HepG2 (cell line): ENCODE measurements around the gene FKBP1A. TPM values are rescaled to one million over a fixed set of nuclear protein-coding genes. Genes with fewer than 3 reads are reported as not detected.
A peak's percentile ranks its signal among the peaks of the same experiment; 100 is the strongest.

Experiments used
- ADNP ChIP-seq: sonication (generic); formaldehyde crosslinking; IDR thresholded peaks from 2 replicates; pipeline ENCODE4 v1.4.0; 2020; ENCODE audit warnings: missing genetic modification reagents
- AKNA ChIP-seq: sonication (generic); formaldehyde crosslinking; IDR thresholded peaks from 2 replicates; pipeline ENCODE4 v1.4.0; 2020; ENCODE audit warnings: missing genetic modification reagents, borderline replicate concordance
- ARNT ChIP-seq: fragments of 450-650 bp; IDR thresholded peaks from 2 replicates; pipeline ENCODE4 v1.6.1; 2017
- BCL3 ChIP-seq: sonication (generic); formaldehyde crosslinking; IDR thresholded peaks from 2 replicates; pipeline ENCODE4 v1.5.1; 2020; ENCODE audit warnings: mild to moderate bottlenecking, missing genetic modification reagents, moderate library complexity
- NFAT5 ChIP-seq: sonication (generic); formaldehyde crosslinking; IDR thresholded peaks from 2 replicates; pipeline ENCODE4 v1.4.0; 2020; ENCODE audit warnings: missing genetic modification reagents
- PRMT3 ChIP-seq: sonication (generic); formaldehyde crosslinking; IDR thresholded peaks from 2 replicates; pipeline ENCODE4 v1.8.1; 2022; ENCODE audit warnings: low read depth, mild to moderate bottlenecking, moderate library complexity, missing genetic modification reagents, borderline replicate concordance
- SP5 ChIP-seq: IDR thresholded peaks from 2 replicates; pipeline ENCODE4 v1.6.1; 2016; ENCODE audit warnings: low read depth, borderline replicate concordance
- ZFP90 ChIP-seq: sonication (generic); formaldehyde crosslinking; IDR thresholded peaks from 2 replicates; pipeline ENCODE4 v1.8.0; 2022; ENCODE audit warnings: missing genetic modification reagents, mild to moderate bottlenecking, inconsistent platforms, borderline replicate concordance
- ZFX ChIP-seq: sonication (generic); formaldehyde crosslinking; IDR thresholded peaks from 2 replicates; pipeline ENCODE4 v1.4.0; 2020; ENCODE audit warnings: mild to moderate bottlenecking, low read depth, missing genetic modification reagents, moderate library complexity
- ZNF280B ChIP-seq: sonication (generic); formaldehyde crosslinking; IDR thresholded peaks from 2 replicates; pipeline ENCODE4 v1.5.0; 2020; ENCODE audit warnings: missing genetic modification reagents, mild to moderate bottlenecking, borderline replicate concordance
- ZNF350 ChIP-seq: sonication (generic); formaldehyde crosslinking; IDR thresholded peaks from 2 replicates; pipeline ENCODE4 v1.4.0; 2020; ENCODE audit warnings: mild to moderate bottlenecking, low read depth, missing genetic modification reagents, borderline replicate concordance
- ZNF441 ChIP-seq: sonication (generic); formaldehyde crosslinking; IDR thresholded peaks from 2 replicates; pipeline ENCODE4 v1.7.0; 2021; ENCODE audit warnings: missing genetic modification reagents, borderline replicate concordance
- ZNF564 ChIP-seq: sonication (generic); formaldehyde crosslinking; IDR thresholded peaks from 2 replicates; pipeline ENCODE4 v1.8.1; 2023; ENCODE audit warnings: mild to moderate bottlenecking, missing genetic modification reagents
- ZNF615 ChIP-seq: sonication (generic); formaldehyde crosslinking; IDR thresholded peaks from 2 replicates; pipeline ENCODE4 v1.5.0; 2020; ENCODE audit warnings: mild to moderate bottlenecking, missing genetic modification reagents, borderline replicate concordance
- ZNF652 ChIP-seq: IDR thresholded peaks from 2 replicates; pipeline ENCODE4 v1.6.1; 2016; ENCODE audit warnings: low read depth, borderline replicate concordance
- ZNF816 ChIP-seq: sonication (generic); formaldehyde crosslinking; IDR thresholded peaks from 2 replicates; pipeline ENCODE4 v1.8.0; 2022; ENCODE audit warnings: missing genetic modification reagents, mild to moderate bottlenecking, borderline replicate concordance
- polyA plus RNA-seq, 8 experiments: library from polyadenylated mRNA; depleted of rRNA in 3 of 8; stranded (reverse) in 7 of 8; unstranded in 1 of 8; fragments of >200 nt; fragmentation: Illumina TruSeq in 4 of 8; extraction: Trizol in 4 of 8; gene quantifications; 2 replicates each; pipeline versions ENCODE4 v1.2.1 to v1.2.3, GENCODE V29; 2011 to 2016; ENCODE audit warnings: low read depth in 4 of 8, missing spikeins in 1 of 8, mixed read lengths in 1 of 8; ENCODE audit not compliant: insufficient read depth in 1 of 8
- total RNA-seq, 5 experiments: library from RNA; depleted of rRNA; stranded (reverse); fragments of >200 nt; fragmentation: Illumina TruSeq; extraction: Trizol; gene quantifications; 2 replicates each; pipeline ENCODE4 v1.2.3, GENCODE V29; 2016; ENCODE audit warnings: low read depth in 1 of 5

The FKBP1A gene
- total and polyA plus RNA-seq, 2 of the 13 experiments (the other 11 are each of a cell fraction or from before 2014, with no cell fraction given): 119 to 468 TPM

- TF ChIP-seq AKNA (no peak), ZNF816 (CRISPR knock-in tag) (no peak), ZNF615 (CRISPR knock-in tag) (no peak), ZNF441 (CRISPR knock-in tag) (no peak), PRMT3 (CRISPR knock-in tag) (peak; percentile 74; the same call in 1 of the 2 replicates), ZNF280B (CRISPR knock-in tag) (no peak), ZFX (CRISPR knock-in tag) (0 out of 2 replicates have a peak, but pooled peaks have one; percentile 23), ADNP (CRISPR knock-in tag) (no peak), SP5 (CRISPR knock-in tag) (no peak), BCL3 (CRISPR knock-in tag) (no peak), ZNF652 (no peak), ARNT (no peak), ZNF564 (CRISPR knock-in tag) (no peak), ZNF350 (CRISPR knock-in tag) (no peak), ZFP90 (CRISPR knock-in tag) (no peak), NFAT5 (CRISPR knock-in tag) (no peak)
Measured at GRCh38 chr20:1437235-1437904, 44.5 kb upstream of the FKBP1A start (continued).
